HG03064 (cell line): ENCODE measurements around the gene OR6K3.
"Not testable (repeated sequence)": the region's sequence is repeated elsewhere in the genome, so short reads cannot be mapped to it uniquely, and the experiment has no call there.

ENCODE experiments used
- ATAC-seq: cut with Tn5 transposase; IDR thresholded peaks from one replicate; pipeline ENCODE4 v1.9.1; 2021; ENCODE audit warnings: low read depth; ENCODE audit not compliant: unreplicated experiment

OR6K3 gene

GRCh38 chr1:158688343-158688742 is 32.2 kb downstream of the OR6K3 start:
- not testable (repeated sequence) for ATAC-seq

- no peak for ATAC-seq
These were observed 33.5 kb downstream of the OR6K3 start for GRCh38 chr1:158687037-158687436.

- ATAC-seq = no peak
These were observed 34.2 kb downstream of the OR6K3 start, which contains the start of gene SPTA1 for GRCh38 chr1:158686111-158687009. Gene SPTA1, minus strand, starts transcription at chr1:158686715. Its CDS starts 198 bp downstream, at chr1:158686517.

GRCh38 chr1:158685085-158685484 is 35.4 kb downstream of the OR6K3 start:
- ATAC-seq = no peak

GRCh38 chr1:158681606-158682005 is 38.9 kb downstream of the OR6K3 start:
- no peak for ATAC-seq

- no peak for ATAC-seq
These were observed 41.2 kb downstream of the OR6K3 start for GRCh38 chr1:158679289-158679688.

- no peak for ATAC-seq
These were observed 44.8 kb downstream of the OR6K3 start for GRCh38 chr1:158675563-158676323.

GRCh38 chr1:158674302-158674701 is 46.2 kb downstream of the OR6K3 start:
- ATAC-seq = no peak
